ENCODE measurements around the gene TRAF3. TPM values are rescaled to one million over a fixed set of nuclear protein-coding genes. Genes with fewer than 3 reads are reported as not detected.

TRAF3 gene
- total and polyA plus RNA-seq, 4 donors: 3.4 to 32.6 (median 11.5) TPM

DNA sequence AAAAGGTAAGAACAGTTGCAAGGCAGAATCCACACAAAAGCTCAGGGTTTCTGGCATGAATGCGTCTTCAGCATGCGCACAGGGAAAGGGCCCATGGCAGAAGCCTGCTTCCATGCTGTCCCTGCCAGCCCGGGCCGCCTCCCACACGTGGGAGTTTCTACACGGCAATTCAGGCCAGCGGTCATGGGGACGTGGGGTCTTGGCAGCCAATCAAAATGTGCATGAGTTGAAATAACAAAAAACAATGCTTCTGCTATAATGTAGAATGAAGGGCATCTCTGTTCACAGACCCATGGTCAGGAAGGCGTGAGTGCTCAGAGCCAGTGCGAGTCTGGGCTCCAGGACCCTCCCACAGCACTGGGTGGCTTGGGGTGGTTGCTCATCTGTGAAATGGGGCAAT, 173.8 kb downstream of the TRAF3 start:
- Histone ChIP-seq H3K27ac (ENCODE audit: low read depth in 1 of 2, low read length in 2 of 2) (no peak overlapping the region), H3K9me3 (ENCODE audit: control insufficient read depth, low read length) (no peaks in the 10 kb centered on the region), H3K4me3 (ENCODE audit: low read length in 2 of 2) (no peak overlapping the region), H3K27me3 (ENCODE audit: control insufficient read depth in 1 of 2, insufficient read depth in 2 of 2, low read length in 1 of 2) (no peaks in the 10 kb centered on the region), H3K36me3 (ENCODE audit: control insufficient read depth in 1 of 2, insufficient read depth in 2 of 2, low read length in 1 of 2) (peaks cover 3 to 19% of the 10 kb centered on the region in 2 donors), H3K4me1 (ENCODE audit: control insufficient read depth in 1 of 2, insufficient read depth in 2 of 2, low read length in 2 of 2) (no peaks in the 10 kb centered on the region)
- DNase-seq: no peak
- WGBS, 2 donors: 69 to 71% methylated on average over 10 of the region's 10 CpGs
- intact Hi-C loops (cut with DNase I): no loop called here
- ATAC-seq (ENCODE audit: low FRiP score): no peak

DNA sequence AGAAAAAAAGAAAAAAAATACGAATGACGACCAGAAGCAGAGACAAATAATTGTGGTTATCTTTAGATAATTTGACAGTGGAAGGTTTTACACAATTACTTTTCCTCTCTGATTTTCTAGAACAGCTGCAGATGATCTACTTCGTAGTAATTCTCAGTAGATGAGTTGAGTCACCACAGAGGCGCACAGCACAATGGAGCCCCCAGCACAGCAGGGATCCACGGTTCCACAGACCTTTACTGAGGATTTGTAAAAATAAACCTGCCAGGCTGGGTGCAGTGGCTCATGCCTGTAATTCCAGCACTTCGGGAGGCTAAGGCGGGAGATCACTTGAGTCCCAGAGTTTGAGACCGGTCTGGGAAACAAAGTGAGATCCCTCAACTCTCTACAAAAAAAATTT, 174.6 kb downstream of the TRAF3 start:
- Histone ChIP-seq H3K4me3 (ENCODE audit: low read length in 2 of 2) (no peak overlapping the region), H3K9me3 (ENCODE audit: control insufficient read depth, low read length) (no peaks in the 10 kb centered on the region), H3K36me3 (ENCODE audit: control insufficient read depth in 1 of 2, insufficient read depth in 2 of 2, low read length in 1 of 2) (peaks cover 3 to 15% of the 10 kb centered on the region in 2 donors), H3K27ac (ENCODE audit: low read depth in 1 of 2, low read length in 2 of 2) (no peak overlapping the region), H3K4me1 (ENCODE audit: control insufficient read depth in 1 of 2, insufficient read depth in 2 of 2, low read length in 2 of 2) (no peaks in the 10 kb centered on the region), H3K27me3 (ENCODE audit: control insufficient read depth in 1 of 2, insufficient read depth in 2 of 2, low read length in 1 of 2) (no peaks in the 10 kb centered on the region)
- DNase-seq (peak in 1 of 2 donors; percentile 13), ATAC-seq (ENCODE audit: low FRiP score) (no peak)
- intact Hi-C loops (cut with DNase I): no loop called here
- WGBS, 2 donors: 80 to 82% methylated on average over 8 of the region's 8 CpGs

DNA sequence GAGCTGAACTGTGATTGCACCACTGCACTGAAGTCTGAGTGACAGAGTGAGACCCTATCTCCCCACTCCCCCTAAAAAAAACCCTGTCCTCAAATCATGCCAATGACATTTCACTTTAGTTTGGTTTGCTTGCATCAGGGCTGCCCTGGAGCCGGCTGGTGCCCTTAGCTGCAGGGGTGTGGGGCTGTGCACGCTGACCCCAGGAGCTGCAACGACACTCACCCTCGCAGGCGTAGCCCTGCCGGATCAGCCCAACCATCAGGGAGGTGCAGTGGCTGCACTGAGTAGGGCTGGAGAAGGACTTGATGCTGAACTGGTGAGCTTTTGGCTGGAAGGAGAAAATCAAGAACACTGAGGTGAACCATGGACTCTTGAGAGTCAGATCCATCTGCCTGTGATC, 175.0 kb downstream of the TRAF3 start:
- H3K4me1 ChIP-seq (ENCODE audit: control insufficient read depth in 1 of 2, insufficient read depth in 2 of 2, low read length in 2 of 2): no peaks in the 10 kb centered on the region
- no peak for ATAC-seq (ENCODE audit: low FRiP score)
- peak in 1 of 2 donors; percentile 32 for DNase-seq
- WGBS, 2 donors: 94 to 96% methylated on average over 6 of the region's 6 CpGs
- H3K4me3 ChIP-seq (ENCODE audit: low read length in 2 of 2): no peak overlapping the region
- H3K9me3 ChIP-seq (ENCODE audit: control insufficient read depth, low read length): no peaks in the 10 kb centered on the region
- H3K36me3 ChIP-seq (ENCODE audit: control insufficient read depth in 1 of 2, insufficient read depth in 2 of 2, low read length in 1 of 2): peaks cover 2 to 15% of the 10 kb centered on the region in 2 donors
- intact Hi-C loops (cut with DNase I): no loop called here
- H3K27me3 ChIP-seq (ENCODE audit: control insufficient read depth in 1 of 2, insufficient read depth in 2 of 2, low read length in 1 of 2): no peaks in the 10 kb centered on the region
- H3K27ac ChIP-seq (ENCODE audit: low read depth in 1 of 2, low read length in 2 of 2): no peak overlapping the region

DNA sequence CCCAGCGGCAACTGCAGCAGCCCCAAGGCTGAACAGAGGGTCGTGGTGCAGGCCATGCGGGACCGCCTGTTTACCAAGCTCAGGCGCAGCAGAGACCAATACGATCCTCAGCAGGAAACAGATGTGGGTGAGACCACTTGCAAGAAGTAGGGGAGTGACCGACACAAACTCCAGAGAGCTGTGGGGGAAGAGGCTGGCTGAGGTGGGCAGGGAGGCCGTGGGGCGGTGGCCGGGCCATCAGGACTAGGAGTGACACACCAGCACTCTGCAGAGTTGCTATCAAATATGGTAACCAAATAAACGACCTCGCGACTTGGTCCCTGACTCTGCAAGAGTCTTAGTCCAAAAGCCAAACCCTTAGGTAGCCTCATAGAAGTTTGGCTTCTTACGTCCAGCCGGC, 175.9 kb downstream of the TRAF3 start:
- Histone ChIP-seq H3K27me3 (ENCODE audit: control insufficient read depth in 1 of 2, insufficient read depth in 2 of 2, low read length in 1 of 2) (no peaks in the 10 kb centered on the region), H3K27ac (ENCODE audit: low read depth in 1 of 2, low read length in 2 of 2) (no peak overlapping the region), H3K4me1 (ENCODE audit: control insufficient read depth in 1 of 2, insufficient read depth in 2 of 2, low read length in 2 of 2) (no peaks in the 10 kb centered on the region), H3K4me3 (ENCODE audit: low read length in 2 of 2) (no peak overlapping the region), H3K9me3 (ENCODE audit: control insufficient read depth, low read length) (no peaks in the 10 kb centered on the region), H3K36me3 (ENCODE audit: control insufficient read depth in 1 of 2, insufficient read depth in 2 of 2, low read length in 1 of 2) (peaks cover 0 to 18% of the 10 kb centered on the region in 2 donors)
- ATAC-seq (ENCODE audit: low FRiP score): no peak
- intact Hi-C loops (cut with DNase I): no loop called here
- peak in 1 of 2 donors; percentile 25 for DNase-seq
- WGBS, 2 donors: 89 to 92% methylated on average over 15 of the region's 15 CpGs

DNA sequence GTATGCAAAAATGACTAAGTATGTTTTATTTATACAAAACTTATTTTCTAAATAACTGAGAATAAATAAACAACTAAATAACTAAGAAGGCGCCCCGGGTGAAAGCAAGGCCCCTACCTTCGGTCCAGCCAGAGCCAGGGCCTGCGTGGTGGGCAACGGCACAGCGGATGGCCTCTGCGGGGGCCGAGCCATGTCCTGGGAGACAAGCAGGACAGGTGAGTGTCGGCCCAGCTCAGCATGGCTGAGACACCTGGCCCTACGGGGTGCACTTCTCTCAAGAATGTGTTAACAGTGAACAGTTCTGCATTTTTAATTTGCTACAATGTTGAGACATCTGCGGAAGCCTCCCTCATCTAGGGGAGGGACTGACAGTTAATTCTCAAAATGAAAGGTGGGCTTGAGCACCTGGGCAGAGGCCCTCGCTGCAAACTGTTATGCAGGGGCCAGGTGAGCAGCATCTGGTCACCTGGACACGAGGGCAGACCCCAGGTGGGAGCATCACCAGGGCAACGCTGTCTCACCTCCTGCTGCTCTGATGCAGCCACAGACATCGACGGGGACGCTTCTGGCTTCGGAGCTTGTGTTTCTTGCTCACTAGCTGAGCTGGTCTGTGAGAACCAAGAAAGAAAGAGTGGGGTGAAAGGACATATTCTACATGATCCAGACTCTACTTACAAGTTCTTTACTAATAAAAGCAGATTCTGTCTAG, 177.0 kb downstream of the TRAF3 start:
- 90 to 92% methylated on average over 18 of the region's 18 CpGs for WGBS, 2 donors
- no peaks in the 10 kb centered on the region for H3K4me1 ChIP-seq (ENCODE audit: control insufficient read depth in 1 of 2, insufficient read depth in 2 of 2, low read length in 2 of 2)
- DNase-seq: peak in 1 of 2 donors; percentile 24

DNA sequence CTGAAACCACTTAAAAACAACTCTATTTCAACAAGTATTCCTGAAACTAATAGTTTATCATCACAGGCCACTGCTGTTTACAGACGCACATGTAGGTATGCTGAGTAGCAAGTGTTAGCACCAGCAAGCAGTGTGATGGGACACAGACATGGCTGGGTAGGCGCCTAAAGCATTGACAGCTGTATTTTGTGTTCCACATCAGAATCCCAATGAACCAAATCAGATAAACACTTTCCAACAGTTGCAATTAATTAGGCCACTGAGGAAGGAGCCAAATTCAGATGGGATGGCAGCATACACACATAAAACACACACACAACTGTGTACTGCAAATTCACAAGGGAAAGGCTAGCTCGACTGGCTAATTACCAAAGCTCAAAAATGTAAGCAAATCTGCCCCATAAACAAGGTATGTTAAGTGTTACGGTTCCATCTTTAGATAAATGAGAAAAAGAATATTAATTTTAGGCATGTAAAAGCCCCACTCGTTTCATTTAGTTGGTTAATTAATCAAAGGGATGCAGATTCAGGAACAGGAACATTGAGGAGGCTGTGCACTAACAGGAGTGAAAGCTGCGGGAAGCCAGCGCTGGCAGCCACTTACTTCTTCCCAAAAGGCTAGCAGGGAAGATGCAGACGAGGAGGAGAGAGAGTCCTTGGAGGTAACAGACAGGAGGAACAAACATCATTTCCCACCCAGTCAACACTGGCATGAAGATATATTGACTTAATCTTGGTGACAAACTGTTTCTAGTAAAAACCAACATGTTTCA, 178.6 kb downstream of the TRAF3 start:
- intact Hi-C loops (cut with DNase I): no loop called here
- H3K36me3 ChIP-seq (ENCODE audit: control insufficient read depth in 1 of 2, insufficient read depth in 2 of 2, low read length in 1 of 2): peaks cover 0 to 18% of the 10 kb centered on the region in 2 donors
- ATAC-seq (ENCODE audit: low FRiP score): no peak

More for the DNA sequence above, 177.0 kb downstream of the TRAF3 start:
- Histone ChIP-seq H3K27me3 (ENCODE audit: control insufficient read depth in 1 of 2, insufficient read depth in 2 of 2, low read length in 1 of 2) (no peaks in the 10 kb centered on the region), H3K9me3 (ENCODE audit: control insufficient read depth, low read length) (no peaks in the 10 kb centered on the region), H3K27ac (ENCODE audit: low read depth in 1 of 2, low read length in 2 of 2) (no peak overlapping the region), H3K4me3 (ENCODE audit: low read length in 2 of 2) (no peak overlapping the region), H3K36me3 (ENCODE audit: control insufficient read depth in 1 of 2, insufficient read depth in 2 of 2, low read length in 1 of 2) (peaks cover 0 to 18% of the 10 kb centered on the region in 2 donors)
- no peak for ATAC-seq (ENCODE audit: low FRiP score)
- intact Hi-C loops (cut with DNase I): no loop called here

DNA sequence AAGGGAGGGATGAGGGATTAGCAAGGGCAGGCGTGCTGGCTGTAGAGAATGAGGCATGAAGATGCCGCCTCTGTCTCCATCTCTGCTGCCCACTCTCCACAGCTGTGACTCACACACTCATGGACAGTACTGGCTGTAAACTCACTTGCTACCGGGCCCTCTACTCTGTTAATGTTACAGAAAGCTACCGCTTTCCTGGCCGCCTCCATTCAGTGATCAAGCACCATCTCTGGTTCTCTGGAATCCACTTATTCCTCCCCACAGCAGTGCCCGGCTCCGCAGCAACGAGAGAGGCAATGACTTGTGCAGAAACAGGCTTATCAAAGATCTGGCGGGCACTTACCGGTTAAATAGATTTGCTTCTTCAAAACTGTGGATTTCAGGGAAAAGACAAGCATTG, 180.0 kb downstream of the TRAF3 start:
- no peak for ATAC-seq (ENCODE audit: low FRiP score)
- 94 to 95% methylated on average over 10 of the region's 10 CpGs for WGBS, 2 donors
- intact Hi-C loops (cut with DNase I): no loop called here
- Histone ChIP-seq H3K27ac (ENCODE audit: low read depth in 1 of 2, low read length in 2 of 2) (no peak overlapping the region), H3K36me3 (ENCODE audit: control insufficient read depth in 1 of 2, insufficient read depth in 2 of 2, low read length in 1 of 2) (peaks cover 0 to 20% of the 10 kb centered on the region in 2 donors), H3K4me3 (ENCODE audit: low read length in 2 of 2) (no peak overlapping the region), H3K9me3 (ENCODE audit: control insufficient read depth, low read length) (no peaks in the 10 kb centered on the region), H3K27me3 (ENCODE audit: control insufficient read depth in 1 of 2, insufficient read depth in 2 of 2, low read length in 1 of 2) (no peaks in the 10 kb centered on the region), H3K4me1 (ENCODE audit: control insufficient read depth in 1 of 2, insufficient read depth in 2 of 2, low read length in 2 of 2) (no peaks in the 10 kb centered on the region)
- peak in 1 of 2 donors; percentile 6 for DNase-seq

More for the DNA sequence above, 178.6 kb downstream of the TRAF3 start:
- DNase-seq: peak in 1 of 2 donors; percentile 4
- no peaks in the 10 kb centered on the region for H3K9me3 ChIP-seq (ENCODE audit: control insufficient read depth, low read length)
- no peaks in the 10 kb centered on the region for H3K4me1 ChIP-seq (ENCODE audit: control insufficient read depth in 1 of 2, insufficient read depth in 2 of 2, low read length in 2 of 2)
- H3K4me3 ChIP-seq (ENCODE audit: low read length in 2 of 2): no peak overlapping the region
- no peak overlapping the region for H3K27ac ChIP-seq (ENCODE audit: low read depth in 1 of 2, low read length in 2 of 2)
- no peaks in the 10 kb centered on the region for H3K27me3 ChIP-seq (ENCODE audit: control insufficient read depth in 1 of 2, insufficient read depth in 2 of 2, low read length in 1 of 2)
- WGBS, 2 donors: 88 to 89% methylated on average over 8 of the region's 8 CpGs

DNA sequence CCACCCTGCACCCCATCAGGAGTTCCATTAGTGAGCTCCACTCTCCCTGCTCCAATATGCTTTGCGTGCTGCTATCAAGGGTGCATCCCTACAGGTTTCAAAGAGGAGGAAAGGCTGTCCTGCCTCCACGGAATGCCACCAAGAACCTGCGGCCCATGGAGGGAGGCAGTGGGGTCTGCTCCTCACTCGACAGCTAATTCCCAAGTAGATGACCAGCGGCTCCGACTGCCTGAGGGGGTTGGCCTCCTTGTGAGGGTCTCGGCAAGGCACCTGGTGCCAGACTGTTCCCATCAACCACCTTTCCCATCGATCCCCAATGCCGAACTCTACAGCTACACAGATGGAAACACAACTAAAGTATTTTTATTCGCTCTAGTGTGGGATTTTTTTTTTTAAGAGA, 181.2 kb downstream of the TRAF3 start:
- WGBS, 2 donors: 92 to 93% methylated on average over 10 of the region's 10 CpGs
- H3K9me3 ChIP-seq (ENCODE audit: control insufficient read depth, low read length): no peaks in the 10 kb centered on the region
- H3K27ac ChIP-seq (ENCODE audit: low read depth in 1 of 2, low read length in 2 of 2): no peak overlapping the region
- H3K27me3 ChIP-seq (ENCODE audit: control insufficient read depth in 1 of 2, insufficient read depth in 2 of 2, low read length in 1 of 2): no peaks in the 10 kb centered on the region
- intact Hi-C loops (cut with DNase I): no loop called here
- DNase-seq: no peak
- H3K4me1 ChIP-seq (ENCODE audit: control insufficient read depth in 1 of 2, insufficient read depth in 2 of 2, low read length in 2 of 2): no peaks in the 10 kb centered on the region
- peaks cover 0 to 21% of the 10 kb centered on the region in 2 donors for H3K36me3 ChIP-seq (ENCODE audit: control insufficient read depth in 1 of 2, insufficient read depth in 2 of 2, low read length in 1 of 2)
- no peak for ATAC-seq (ENCODE audit: low FRiP score)
- H3K4me3 ChIP-seq (ENCODE audit: low read length in 2 of 2): no peak overlapping the region

All from aorta (tissue), 5 donors.